Astrocyte (in vitro differentiated cells and primary cell): ENCODE results near the gene SELE.

ENCODE experiments used
- EZH2 ChIP-seq: IDR thresholded peaks from 2 replicates; pipeline ENCODE4 v1.6.1; 2012; ENCODE audit warnings: mild to moderate bottlenecking, low read length, inconsistent platforms; ENCODE audit not compliant: insufficient read depth
- TF ChIP-seq, protein P1 (sequence below): IDR thresholded peaks from 2 replicates; pipeline ENCODE4 v1.5.1; 2011; ENCODE audit warnings: low read depth, mild to moderate bottlenecking, inconsistent platforms, low read length, moderate library complexity; ENCODE audit not compliant: insufficient read depth

DNA sequence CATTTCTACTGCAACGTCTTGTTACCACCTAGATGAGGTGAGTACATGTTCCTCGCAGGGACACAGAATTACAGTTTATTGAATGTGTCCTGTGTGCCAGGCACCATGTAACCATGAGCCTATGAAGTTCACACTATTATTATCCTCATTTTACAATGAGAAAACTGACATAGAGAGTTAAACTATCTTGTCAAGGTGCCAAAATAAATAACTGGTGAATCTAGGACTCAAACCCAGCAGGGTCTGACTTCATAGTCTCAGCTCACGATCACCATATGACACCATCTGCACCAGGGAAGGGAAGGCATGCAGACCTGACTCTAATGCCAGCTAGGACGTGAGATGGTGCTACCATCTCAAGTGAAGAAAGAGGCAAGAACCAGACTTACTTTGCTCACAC lies 2.4 kb downstream of the SELE start:
- TF ChIP-seq, protein P1, sequence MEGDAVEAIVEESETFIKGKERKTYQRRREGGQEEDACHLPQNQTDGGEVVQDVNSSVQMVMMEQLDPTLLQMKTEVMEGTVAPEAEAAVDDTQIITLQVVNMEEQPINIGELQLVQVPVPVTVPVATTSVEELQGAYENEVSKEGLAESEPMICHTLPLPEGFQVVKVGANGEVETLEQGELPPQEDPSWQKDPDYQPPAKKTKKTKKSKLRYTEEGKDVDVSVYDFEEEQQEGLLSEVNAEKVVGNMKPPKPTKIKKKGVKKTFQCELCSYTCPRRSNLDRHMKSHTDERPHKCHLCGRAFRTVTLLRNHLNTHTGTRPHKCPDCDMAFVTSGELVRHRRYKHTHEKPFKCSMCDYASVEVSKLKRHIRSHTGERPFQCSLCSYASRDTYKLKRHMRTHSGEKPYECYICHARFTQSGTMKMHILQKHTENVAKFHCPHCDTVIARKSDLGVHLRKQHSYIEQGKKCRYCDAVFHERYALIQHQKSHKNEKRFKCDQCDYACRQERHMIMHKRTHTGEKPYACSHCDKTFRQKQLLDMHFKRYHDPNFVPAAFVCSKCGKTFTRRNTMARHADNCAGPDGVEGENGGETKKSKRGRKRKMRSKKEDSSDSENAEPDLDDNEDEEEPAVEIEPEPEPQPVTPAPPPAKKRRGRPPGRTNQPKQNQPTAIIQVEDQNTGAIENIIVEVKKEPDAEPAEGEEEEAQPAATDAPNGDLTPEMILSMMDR = no peak
- no peak for TF ChIP-seq EZH2
